ENCODE data around the gene DENND1A.

DENND1A gene

DNA sequence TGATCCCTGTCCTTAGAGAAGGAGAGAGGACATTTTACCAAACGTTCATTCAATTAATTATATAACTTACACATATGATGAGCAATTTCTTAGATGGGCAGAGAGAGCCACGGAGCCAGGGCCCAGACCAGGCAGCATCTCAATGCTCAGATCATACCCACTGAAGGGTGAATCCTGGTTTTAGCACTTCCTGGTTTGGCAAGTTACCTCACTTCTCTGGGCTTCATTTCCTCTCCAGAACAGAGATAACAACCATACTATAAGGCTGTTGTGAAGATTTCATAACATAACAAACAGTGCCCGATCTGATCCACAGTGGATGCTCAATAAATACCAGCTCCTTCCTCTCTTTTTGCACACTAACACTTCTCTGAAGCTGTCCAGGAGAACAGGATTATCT, 271.1 kb downstream of the DENND1A start:
- DNase-seq (ENCODE audit: low read depth), result no peak

GRCh38 chr9:123657941-123658340, 272.0 kb downstream of the DENND1A start:
- no peak for DNase-seq (ENCODE audit: low read depth)
- no peak overlapping the region for H3K4me3 ChIP-seq (ENCODE audit: low read depth, low read length)
- no peak for TF ChIP-seq CTCF (conservative IDR thresholded peaks at IDR 0.05; ENCODE audit: low read depth, low read length)

More for the DNA sequence above, 271.1 kb downstream of the DENND1A start:
- no peak overlapping the region for H3K4me3 ChIP-seq (ENCODE audit: low read depth, low read length)
- no peak for TF ChIP-seq CTCF (conservative IDR thresholded peaks at IDR 0.05; ENCODE audit: low read depth, low read length)

DNA sequence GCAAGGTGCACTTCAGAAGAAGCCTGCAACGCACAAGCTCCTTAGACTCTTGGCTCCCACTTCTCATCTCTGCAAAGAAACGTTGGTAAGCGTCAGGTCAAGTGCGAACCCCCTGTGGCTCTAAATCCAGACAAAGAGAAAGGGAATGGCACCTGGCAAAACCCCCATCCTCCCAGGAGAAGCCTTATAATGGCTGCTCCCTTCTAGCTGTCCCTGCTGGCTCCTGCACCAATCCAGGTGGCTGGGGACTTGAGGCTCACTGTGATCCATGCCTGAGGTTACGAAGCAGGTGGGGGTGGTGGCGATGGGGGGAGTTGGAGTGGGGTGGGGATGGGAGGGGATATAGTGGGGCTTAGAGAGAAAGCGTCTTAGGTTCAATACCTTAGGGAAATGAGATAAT, 272.8 kb downstream of the DENND1A start:
- no peak for DNase-seq (ENCODE audit: low read depth)
- no peak for TF ChIP-seq CTCF (conservative IDR thresholded peaks at IDR 0.05; ENCODE audit: low read depth, low read length)
- no peak overlapping the region for H3K4me3 ChIP-seq (ENCODE audit: low read depth, low read length)

DNA sequence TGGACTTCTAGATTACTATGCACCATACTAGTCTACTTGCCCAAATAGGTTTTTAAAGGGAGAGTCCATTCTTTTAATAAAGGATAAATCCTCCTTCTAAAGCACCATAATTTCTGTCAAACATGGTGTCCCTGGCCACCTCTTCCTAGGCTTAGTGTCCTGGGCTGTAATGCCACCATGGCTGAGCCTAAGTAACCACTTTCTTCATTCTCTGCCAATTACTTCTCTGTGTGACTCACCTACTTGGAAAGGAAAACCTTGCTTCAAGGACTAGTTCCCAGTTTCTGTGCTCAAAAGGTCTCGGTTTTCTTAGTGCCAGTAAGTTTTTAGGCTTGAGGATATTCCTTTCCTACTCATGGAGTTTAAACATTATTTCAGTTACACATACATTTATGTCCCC, 273.4 kb downstream of the DENND1A start:
- no peak overlapping the region for H3K4me3 ChIP-seq (ENCODE audit: low read depth, low read length)
- no peak for DNase-seq (ENCODE audit: low read depth)
- no peak for TF ChIP-seq CTCF (conservative IDR thresholded peaks at IDR 0.05; ENCODE audit: low read depth, low read length)

DNA sequence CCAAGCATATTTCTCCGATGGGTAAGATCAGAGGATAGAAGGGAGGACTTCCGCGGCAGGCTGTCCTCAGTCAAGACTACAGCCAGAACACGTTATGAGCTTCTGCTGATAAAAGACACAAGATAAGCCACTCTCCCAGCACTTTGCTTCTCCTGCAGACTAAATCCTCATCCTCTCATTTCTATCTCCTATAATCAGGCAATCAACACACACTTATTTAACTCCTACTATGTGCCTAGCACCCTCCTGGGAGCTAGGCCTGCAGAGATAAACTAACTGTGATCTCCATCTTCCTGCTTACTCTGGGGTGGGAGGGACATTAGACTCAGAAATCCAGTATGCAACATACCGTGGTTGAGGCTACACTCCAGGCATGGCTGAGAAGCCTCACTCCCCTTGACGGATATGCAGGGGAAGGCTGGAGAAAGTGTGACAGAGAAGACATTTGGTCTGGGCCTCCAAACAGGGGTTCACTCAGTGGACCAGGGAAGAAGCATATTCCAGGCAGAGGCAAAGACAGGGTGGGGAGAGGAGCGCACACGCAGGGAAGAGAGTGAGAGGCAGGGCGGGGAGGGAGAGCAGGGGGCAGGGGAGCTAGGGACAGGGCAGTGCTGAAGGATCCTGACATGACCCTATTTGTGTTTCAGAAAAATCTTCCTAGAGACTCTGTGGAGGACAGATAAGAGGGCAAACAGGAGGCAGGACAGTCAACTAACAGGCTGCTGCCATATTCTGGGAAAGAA, 274.1 kb downstream of the DENND1A start:
- no peak for DNase-seq (ENCODE audit: low read depth)
- no peak for TF ChIP-seq CTCF (conservative IDR thresholded peaks at IDR 0.05; ENCODE audit: low read depth, low read length)
- no peak overlapping the region for H3K4me3 ChIP-seq (ENCODE audit: low read depth, low read length)

- DNase-seq (ENCODE audit: low read depth), result no peak
- H3K4me3 ChIP-seq (ENCODE audit: low read depth, low read length), result no peak overlapping the region
- TF ChIP-seq CTCF (conservative IDR thresholded peaks at IDR 0.05; ENCODE audit: low read depth, low read length), result no peak
Observed at GRCh38 chr9:123654994-123655637, 274.8 kb downstream of the DENND1A start.
